GM18907 (cell line): ENCODE measurements around the gene LIN52.

ENCODE experiments used
- ATAC-seq: cut with Tn5 transposase; IDR thresholded peaks from one replicate; pipeline ENCODE4 v1.9.1; 2021; ENCODE audit warnings: mild to moderate bottlenecking, moderate library complexity; ENCODE audit not compliant: unreplicated experiment

LIN52 gene

GRCh38 chr14:74221741-74222140 is 137.0 kb downstream of the LIN52 start:
- ATAC-seq, result no peak

GRCh38 chr14:74223016-74223415 is 138.3 kb downstream of the LIN52 start:
- no peak for ATAC-seq

- no peak for ATAC-seq
These were observed 147.0 kb downstream of the LIN52 start for GRCh38 chr14:74231784-74232183.

- no peak for ATAC-seq
These were observed 150.3 kb downstream of the LIN52 start for GRCh38 chr14:74235017-74235416.

GRCh38 chr14:74237441-74237840 is 152.7 kb downstream of the LIN52 start:
- ATAC-seq, result no peak

- ATAC-seq, result no peak
These were observed 154.5 kb downstream of the LIN52 start, which contains the start of gene VSX2 for GRCh38 chr14:74238974-74239847. Gene VSX2 (plus strand): TSS chr14:74239449. CDS start chr14:74239562, 113 bp downstream.

GRCh38 chr14:74239848-74240793 is 155.4 kb downstream of the LIN52 start:
- ATAC-seq, result no peak

GRCh38 chr14:74240794-74241651 is 156.3 kb downstream of the LIN52 start:
- no peak for ATAC-seq

- no peak for ATAC-seq
These were observed 156.9 kb downstream of the LIN52 start for GRCh38 chr14:74241652-74242017.

GRCh38 chr14:74242021-74242779 is 157.4 kb downstream of the LIN52 start:
- no peak for ATAC-seq

GRCh38 chr14:74242780-74243042 is 158.0 kb downstream of the LIN52 start:
- ATAC-seq, result no peak

GRCh38 chr14:74243051-74243450 is 158.3 kb downstream of the LIN52 start:
- no peak for ATAC-seq

GRCh38 chr14:74244115-74244514 is 159.4 kb downstream of the LIN52 start:
- ATAC-seq, result no peak

GRCh38 chr14:74245292-74245691 is 160.5 kb downstream of the LIN52 start:
- no peak for ATAC-seq

- no peak for ATAC-seq
These were observed 161.8 kb downstream of the LIN52 start for GRCh38 chr14:74246542-74246941.

GRCh38 chr14:74248017-74248416 is 163.3 kb downstream of the LIN52 start:
- no peak for ATAC-seq

- no peak for ATAC-seq
These were observed 164.9 kb downstream of the LIN52 start for GRCh38 chr14:74249433-74250375.
